GM12878 (cell line): Measurements from ENCODE around the gene RNF130. TPM values are rescaled to one million over a fixed set of nuclear protein-coding genes. Genes with fewer than 3 reads are reported as not detected.

Experiments used
- ATAC-seq: fragments of 200-7000 bp; cut with Tn5 transposase; 3 replicates; pipeline ENCODE4 v1.9.1; 2020; ENCODE audit warnings: mild to moderate bottlenecking, moderate library complexity
- BruUV-seq: library from RNA; stranded (reverse); fragments of 400-500 nt; replicated peaks from 2 replicates; lab custom pipeline; 2021; lab: Mats Ljungman, UMichigan
- CTCF ChIA-PET: fragments of 300-600 bp; sonication (Branson Sonifier 250); formaldehyde crosslinking; extraction: SDS; loops from one replicate; lab custom pipeline; 2021; ENCODE audit warnings: inconsistent platforms; lab: Yijun Ruan, JAX
- POLR2A ChIA-PET: fragments of 350-600 bp; formaldehyde crosslinking; extraction: SDS; loops from one replicate; lab custom pipeline; 2021; ENCODE audit warnings: inconsistent platforms; lab: Charles Lee
- RAD21 ChIA-PET: fragments of 300-600 bp; sonication (Branson Sonifier 250); formaldehyde crosslinking; loops from one replicate; lab custom pipeline; 2023; ENCODE audit warnings: antibody characterized with exemption; ENCODE audit not compliant: unreplicated experiment; lab: Charles Lee
- SMC1A ChIA-PET: fragments of 300-600 bp; sonication (Branson Sonifier 250); formaldehyde crosslinking; loops from one replicate; lab custom pipeline; 2023; ENCODE audit not compliant: unreplicated experiment, uncharacterized antibody; lab: Charles Lee
- DNase-seq: peaks from one replicate; pipeline ENCODE4 v3.0.0-alpha.2; 2011; ENCODE audit warnings: low read depth, low spot score
- FAIRE-seq: peaks from 3 replicates; lab custom pipeline; 2011; peaks lifted over from hg19 to GRCh38; lab: Jason Lieb, UNC
- H2AFZ ChIP-seq: 2 replicates; pipeline ENCODE4 v1.6.0; 2011; ENCODE audit warnings: low read depth, low read length, control low read depth; ENCODE audit not compliant: control insufficient read depth
- H3K27ac ChIP-seq: 2 replicates; pipeline ENCODE4 v1.5.1; 2011; ENCODE audit warnings: control low read depth; ENCODE audit not compliant: control insufficient read depth, insufficient read depth
- H3K27me3 ChIP-seq, 2 experiments: replicated peaks in 1 of 2; 2 replicates each; pipeline versions ENCODE4 v1.6.0 to v1.6.1; 2011; ENCODE audit warnings: low read length in 1 of 2; ENCODE audit not compliant: control insufficient read depth in 2 of 2, insufficient read depth in 2 of 2
- H3K36me3 ChIP-seq, 2 experiments: 2 replicates each; pipeline ENCODE4 v1.5.1; 2011; ENCODE audit warnings: low read length in 1 of 2; ENCODE audit not compliant: control insufficient read depth in 2 of 2, insufficient read depth in 2 of 2
- H3K4me1 ChIP-seq: 2 replicates; pipeline ENCODE4 v1.6.1; 2011; ENCODE audit warnings: mild to moderate bottlenecking, low read length, moderate library complexity, mixed read lengths; ENCODE audit not compliant: control insufficient read depth, insufficient read depth
- H3K4me2 ChIP-seq: 2 replicates; pipeline ENCODE4 v1.6.0; 2011; ENCODE audit warnings: control low read depth; ENCODE audit not compliant: control insufficient read depth, insufficient read depth
- H3K4me3 ChIP-seq: fragments of 200-600 bp; sonication (generic); 2 replicates; pipeline ENCODE4 v1.5.1; 2016
- H3K79me2 ChIP-seq: 2 replicates; pipeline ENCODE4 v1.6.0; 2011; ENCODE audit warnings: low read length; ENCODE audit not compliant: control insufficient read depth, insufficient read depth
- H3K9ac ChIP-seq: 2 replicates; pipeline ENCODE4 v1.8.0; 2011; ENCODE audit warnings: low read length, control low read depth, mixed read lengths; ENCODE audit not compliant: control insufficient read depth, insufficient read depth
- H3K9me3 ChIP-seq: replicated peaks from 3 replicates; pipeline ENCODE4 v1.5.1; 2011; ENCODE audit warnings: mild to moderate bottlenecking, low read length; ENCODE audit not compliant: control insufficient read depth, insufficient read depth
- H4K20me1 ChIP-seq: 2 replicates; pipeline ENCODE4 v1.6.0; 2011; ENCODE audit not compliant: control insufficient read depth, insufficient read depth
- HDAC6 ChIP-seq: fragments of 200-600 bp; sonication (generic); IDR thresholded peaks from one replicate; pipeline ENCODE4 v1.8.0; 2017; ENCODE audit warnings: antibody characterized with exemption; ENCODE audit not compliant: unreplicated experiment
- JUND ChIP-seq: IDR thresholded peaks from 2 replicates; pipeline ENCODE4 v1.6.1; 2012; ENCODE audit warnings: low read depth, mild to moderate bottlenecking, low read length, improper control_type of control experiment, moderate library complexity
- KAT2A ChIP-seq: conservative IDR thresholded peaks from 2 replicates; pipeline ENCODE4 v1.6.1; 2011; ENCODE audit warnings: low read depth, low read length; ENCODE audit not compliant: control insufficient read depth
- MTA2 ChIP-seq: fragments of 450-650 bp; IDR thresholded peaks from 2 replicates; pipeline ENCODE4 v1.6.1; 2016; ENCODE audit warnings: low read depth, mild to moderate bottlenecking, moderate library complexity
- STAT3 ChIP-seq: IDR thresholded peaks from 2 replicates; pipeline ENCODE4 v1.6.1; 2011; ENCODE audit warnings: low read depth, low read length, improper control_type of control experiment
- SUPT20H ChIP-seq: IDR thresholded peaks from 2 replicates; pipeline ENCODE4 v1.6.1; 2011; ENCODE audit warnings: low read depth, mild to moderate bottlenecking, low read length, moderate library complexity, borderline replicate concordance; ENCODE audit not compliant: control insufficient read depth
- TBL1XR1 ChIP-seq: IDR thresholded peaks from 2 replicates; pipeline ENCODE4 v1.6.1; 2012; ENCODE audit warnings: low read depth, low read length, improper control_type of control experiment
- TCF12 ChIP-seq: IDR thresholded peaks from 2 replicates; pipeline ENCODE4 v1.6.1; 2011; ENCODE audit warnings: low read depth, mild to moderate bottlenecking, low read length
- TCF7 ChIP-seq: IDR thresholded peaks from 2 replicates; pipeline ENCODE4 v1.6.1; 2014; ENCODE audit warnings: antibody characterized with exemption, borderline replicate concordance
- WGBS: methylation state at CpG from one replicate; pipeline ENCODE4 v1.1.6; 2016; ENCODE audit warnings: low lambda C conversion rate; ENCODE audit not compliant: insufficient replicate concordance, insufficient coverage; ENCODE audit errors: missing lambda C conversion rate; 5-methylcytosine and 5-hydroxymethylcytosine counted together
- in situ Hi-C: fragments of 300-500 bp; cut with MboI; formaldehyde crosslinking; loops from 9 replicates; pipeline ENCODE4 v1.14.3; 2018; ENCODE audit warnings: mixed read lengths
- intact Hi-C: fragments of 100-400 bp; cut with micrococcal nuclease; formaldehyde crosslinking; loops from one replicate; pipeline ENCODE4 v1.14.2; 2022; ENCODE audit not compliant: unreplicated experiment
- polyA plus RNA-seq, 11 experiments: library from polyadenylated mRNA; depleted of rRNA in 4 of 11; unstranded in 6 of 11; stranded (reverse) in 5 of 11; fragments of >200 nt; fragmentation: Nextera tagmentation in 4 of 11; fragmentation: Illumina TruSeq in 1 of 11; extraction: Ambion mirVana in 4 of 11; extraction: Trizol in 1 of 11; gene quantifications; 1 replicate in 1 of 11; 2 replicates in 10 of 11; pipeline versions ENCODE4 v1.2.1 to v1.2.3, GENCODE V29; 2011 to 2016; ENCODE audit warnings: inconsistent platforms in 2 of 11, missing spikeins in 2 of 11, low read depth in 1 of 11
- total RNA-seq, 4 experiments: library from RNA; depleted of rRNA in 3 of 4; stranded (reverse); fragments of >200 nt in 3 of 4; fragmentation: Illumina TruSeq in 1 of 4; extraction: Trizol in 1 of 4; gene quantifications; 2 replicates each; pipeline versions ENCODE4 v1.2.1 to v1.2.3, GENCODE V29; 2013 to 2021
- TF ChIP-seq, protein P1 (sequence below): IDR thresholded peaks from 2 replicates; pipeline ENCODE4 v1.6.1; 2012; ENCODE audit warnings: low read depth, low read length, improper control_type of control experiment
- TF ChIP-seq, protein P2 (sequence below): fragments of 450-650 bp; conservative IDR thresholded peaks from 2 replicates; pipeline ENCODE4 v1.6.1; 2017; ENCODE audit warnings: mild to moderate bottlenecking, moderate library complexity
- TF ChIP-seq, protein P3 (sequence below): fragments of 450-650 bp; IDR thresholded peaks from 2 replicates; pipeline ENCODE4 v1.6.1; 2014; ENCODE audit warnings: mild to moderate bottlenecking
- TF ChIP-seq, protein P4 (sequence below): fragments of 150-350 bp; IDR thresholded peaks from 2 replicates; pipeline ENCODE4 v1.6.1; 2016; ENCODE audit warnings: low read depth, low read length

RNF130 gene
- total and polyA plus RNA-seq, 10 of the 15 experiments (the other 5 are each of a cell fraction or from before 2014, with no cell fraction given): 0.04 to 0.36 (median 0.11) TPM; not detected in 1

GRCh38 chr5:180107005-180107404, 35.4 kb upstream of the RNF130 start (continued):
- TF ChIP-seq TBL1XR1 (no peak), STAT3 (no peak), TCF7 (no peak)
- TF ChIP-seq, protein P1, sequence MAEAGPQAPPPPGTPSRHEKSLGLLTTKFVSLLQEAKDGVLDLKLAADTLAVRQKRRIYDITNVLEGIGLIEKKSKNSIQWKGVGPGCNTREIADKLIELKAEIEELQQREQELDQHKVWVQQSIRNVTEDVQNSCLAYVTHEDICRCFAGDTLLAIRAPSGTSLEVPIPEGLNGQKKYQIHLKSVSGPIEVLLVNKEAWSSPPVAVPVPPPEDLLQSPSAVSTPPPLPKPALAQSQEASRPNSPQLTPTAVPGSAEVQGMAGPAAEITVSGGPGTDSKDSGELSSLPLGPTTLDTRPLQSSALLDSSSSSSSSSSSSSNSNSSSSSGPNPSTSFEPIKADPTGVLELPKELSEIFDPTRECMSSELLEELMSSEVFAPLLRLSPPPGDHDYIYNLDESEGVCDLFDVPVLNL: no peak
- TF ChIP-seq, all 136 proteins: peak for 0

DNA sequence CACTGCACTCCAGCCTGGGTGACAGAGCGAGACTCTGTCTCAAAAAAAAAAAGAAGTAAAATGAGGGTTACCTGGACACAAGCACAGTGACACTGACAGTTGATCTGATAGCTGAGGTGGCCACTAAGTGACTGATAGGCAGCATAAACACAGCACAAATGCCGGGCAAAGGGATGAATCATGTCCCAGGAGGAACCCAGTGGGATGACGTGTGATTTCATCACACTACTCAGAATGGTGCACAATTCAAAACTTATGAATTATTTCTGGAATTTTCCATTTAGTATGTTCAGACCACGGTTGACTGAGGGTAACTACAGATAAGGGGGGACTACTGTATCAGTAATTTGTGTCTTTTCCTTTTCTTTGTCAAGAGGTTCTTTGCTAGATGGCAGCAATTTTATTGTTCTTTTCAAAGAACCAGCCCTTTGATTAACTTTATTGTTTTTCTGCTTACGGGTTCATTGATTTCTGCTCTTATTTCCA, 34.3 kb upstream of the RNF130 start:
- no peaks in the 10 kb centered on the region; the same call in 2 of the 3 replicates for H3K9me3 ChIP-seq
- BruUV-seq: no TSS peak
- 23% methylated on average over 5 of the region's 5 CpGs for WGBS
- TF ChIP-seq KAT2A (no peak), SUPT20H (no peak), TCF12 (no peak), MTA2 (no peak), JUND (no peak), TCF7 (no peak), HDAC6 (no peak)
- TF ChIP-seq, protein P2, sequence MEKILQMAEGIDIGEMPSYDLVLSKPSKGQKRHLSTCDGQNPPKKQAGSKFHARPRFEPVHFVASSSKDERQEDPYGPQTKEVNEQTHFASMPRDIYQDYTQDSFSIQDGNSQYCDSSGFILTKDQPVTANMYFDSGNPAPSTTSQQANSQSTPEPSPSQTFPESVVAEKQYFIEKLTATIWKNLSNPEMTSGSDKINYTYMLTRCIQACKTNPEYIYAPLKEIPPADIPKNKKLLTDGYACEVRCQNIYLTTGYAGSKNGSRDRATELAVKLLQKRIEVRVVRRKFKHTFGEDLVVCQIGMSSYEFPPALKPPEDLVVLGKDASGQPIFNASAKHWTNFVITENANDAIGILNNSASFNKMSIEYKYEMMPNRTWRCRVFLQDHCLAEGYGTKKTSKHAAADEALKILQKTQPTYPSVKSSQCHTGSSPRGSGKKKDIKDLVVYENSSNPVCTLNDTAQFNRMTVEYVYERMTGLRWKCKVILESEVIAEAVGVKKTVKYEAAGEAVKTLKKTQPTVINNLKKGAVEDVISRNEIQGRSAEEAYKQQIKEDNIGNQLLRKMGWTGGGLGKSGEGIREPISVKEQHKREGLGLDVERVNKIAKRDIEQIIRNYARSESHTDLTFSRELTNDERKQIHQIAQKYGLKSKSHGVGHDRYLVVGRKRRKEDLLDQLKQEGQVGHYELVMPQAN: no peak
- TF ChIP-seq, protein P3, sequence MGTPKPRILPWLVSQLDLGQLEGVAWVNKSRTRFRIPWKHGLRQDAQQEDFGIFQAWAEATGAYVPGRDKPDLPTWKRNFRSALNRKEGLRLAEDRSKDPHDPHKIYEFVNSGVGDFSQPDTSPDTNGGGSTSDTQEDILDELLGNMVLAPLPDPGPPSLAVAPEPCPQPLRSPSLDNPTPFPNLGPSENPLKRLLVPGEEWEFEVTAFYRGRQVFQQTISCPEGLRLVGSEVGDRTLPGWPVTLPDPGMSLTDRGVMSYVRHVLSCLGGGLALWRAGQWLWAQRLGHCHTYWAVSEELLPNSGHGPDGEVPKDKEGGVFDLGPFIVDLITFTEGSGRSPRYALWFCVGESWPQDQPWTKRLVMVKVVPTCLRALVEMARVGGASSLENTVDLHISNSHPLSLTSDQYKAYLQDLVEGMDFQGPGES: no peak
- TF ChIP-seq, protein P4, sequence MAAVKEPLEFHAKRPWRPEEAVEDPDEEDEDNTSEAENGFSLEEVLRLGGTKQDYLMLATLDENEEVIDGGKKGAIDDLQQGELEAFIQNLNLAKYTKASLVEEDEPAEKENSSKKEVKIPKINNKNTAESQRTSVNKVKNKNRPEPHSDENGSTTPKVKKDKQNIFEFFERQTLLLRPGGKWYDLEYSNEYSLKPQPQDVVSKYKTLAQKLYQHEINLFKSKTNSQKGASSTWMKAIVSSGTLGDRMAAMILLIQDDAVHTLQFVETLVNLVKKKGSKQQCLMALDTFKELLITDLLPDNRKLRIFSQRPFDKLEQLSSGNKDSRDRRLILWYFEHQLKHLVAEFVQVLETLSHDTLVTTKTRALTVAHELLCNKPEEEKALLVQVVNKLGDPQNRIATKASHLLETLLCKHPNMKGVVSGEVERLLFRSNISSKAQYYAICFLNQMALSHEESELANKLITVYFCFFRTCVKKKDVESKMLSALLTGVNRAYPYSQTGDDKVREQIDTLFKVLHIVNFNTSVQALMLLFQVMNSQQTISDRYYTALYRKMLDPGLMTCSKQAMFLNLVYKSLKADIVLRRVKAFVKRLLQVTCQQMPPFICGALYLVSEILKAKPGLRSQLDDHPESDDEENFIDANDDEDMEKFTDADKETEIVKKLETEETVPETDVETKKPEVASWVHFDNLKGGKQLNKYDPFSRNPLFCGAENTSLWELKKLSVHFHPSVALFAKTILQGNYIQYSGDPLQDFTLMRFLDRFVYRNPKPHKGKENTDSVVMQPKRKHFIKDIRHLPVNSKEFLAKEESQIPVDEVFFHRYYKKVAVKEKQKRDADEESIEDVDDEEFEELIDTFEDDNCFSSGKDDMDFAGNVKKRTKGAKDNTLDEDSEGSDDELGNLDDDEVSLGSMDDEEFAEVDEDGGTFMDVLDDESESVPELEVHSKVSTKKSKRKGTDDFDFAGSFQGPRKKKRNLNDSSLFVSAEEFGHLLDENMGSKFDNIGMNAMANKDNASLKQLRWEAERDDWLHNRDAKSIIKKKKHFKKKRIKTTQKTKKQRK: no peak

More for the DNA sequence above, 34.3 kb upstream of the RNF130 start:
- ATAC-seq (no peak), FAIRE-seq (no peak), DNase-seq (no peak)
- Histone ChIP-seq H3K4me3 (no peak overlapping the region), H3K4me1 (no peaks in the 10 kb centered on the region), H3K27ac (no peak overlapping the region), H3K79me2 (no peaks in the 10 kb centered on the region), H3K27me3 (no peaks in the 10 kb centered on the region), H4K20me1 (no peaks in the 10 kb centered on the region), H3K36me3 (no peaks in the 10 kb centered on the region), H3K4me2 (no peak overlapping the region), H3K9ac (no peak overlapping the region), H2AFZ (no peak overlapping the region)
- in situ Hi-C loops: no loop called here
- SMC1A ChIA-PET: no interaction called here
- RAD21 ChIA-PET: no interaction called here
- POLR2A ChIA-PET: no interaction called here
- CTCF ChIA-PET: no interaction called here
- intact Hi-C loops: no loop called here
